Gastrocnemius medialis (tissue), 4 donors: Measurements from ENCODE around the gene ANKRD34B.

Source experiments
- POLR2A ChIP-seq, 2 donors: fragments of 450-650 bp; IDR thresholded peaks; one replicate each; pipeline ENCODE4 v1.6.1; 2017; ENCODE audit warnings: antibody characterized with exemption in 2 of 2, mild to moderate bottlenecking in 2 of 2, moderate library complexity in 2 of 2
- TF ChIP-seq, protein P1 (sequence below), 5 experiments: fragments of 450-650 bp in 3 of 5; fragments of 200-600 bp in 2 of 5; sonication (generic) in 2 of 5; IDR thresholded peaks in 4 of 5; conservative IDR thresholded peaks in 1 of 5; 1 replicate in 4 of 5; 2 replicates in 1 of 5; pipeline ENCODE4 v1.5.1; 2016 to 2019; ENCODE audit warnings: antibody characterized with exemption in 5 of 5, mild to moderate bottlenecking in 3 of 5, moderate library complexity in 3 of 5

- TF ChIP-seq, protein P1, sequence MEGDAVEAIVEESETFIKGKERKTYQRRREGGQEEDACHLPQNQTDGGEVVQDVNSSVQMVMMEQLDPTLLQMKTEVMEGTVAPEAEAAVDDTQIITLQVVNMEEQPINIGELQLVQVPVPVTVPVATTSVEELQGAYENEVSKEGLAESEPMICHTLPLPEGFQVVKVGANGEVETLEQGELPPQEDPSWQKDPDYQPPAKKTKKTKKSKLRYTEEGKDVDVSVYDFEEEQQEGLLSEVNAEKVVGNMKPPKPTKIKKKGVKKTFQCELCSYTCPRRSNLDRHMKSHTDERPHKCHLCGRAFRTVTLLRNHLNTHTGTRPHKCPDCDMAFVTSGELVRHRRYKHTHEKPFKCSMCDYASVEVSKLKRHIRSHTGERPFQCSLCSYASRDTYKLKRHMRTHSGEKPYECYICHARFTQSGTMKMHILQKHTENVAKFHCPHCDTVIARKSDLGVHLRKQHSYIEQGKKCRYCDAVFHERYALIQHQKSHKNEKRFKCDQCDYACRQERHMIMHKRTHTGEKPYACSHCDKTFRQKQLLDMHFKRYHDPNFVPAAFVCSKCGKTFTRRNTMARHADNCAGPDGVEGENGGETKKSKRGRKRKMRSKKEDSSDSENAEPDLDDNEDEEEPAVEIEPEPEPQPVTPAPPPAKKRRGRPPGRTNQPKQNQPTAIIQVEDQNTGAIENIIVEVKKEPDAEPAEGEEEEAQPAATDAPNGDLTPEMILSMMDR (IDR thresholded peaks at IDR 0.05 in 4 of 5, conservative IDR thresholded peaks at IDR 0.05 in 1 of 5), result no peak
- no peak for TF ChIP-seq POLR2A (IDR thresholded peaks at IDR 0.05)
These were observed 31.0 kb upstream of the ANKRD34B start for GRCh38 chr5:80600943-80601693.
